GM12878 (cell line): ENCODE results near the gene ECT2. TPM values are rescaled to one million over a fixed set of nuclear protein-coding genes. Genes with fewer than 3 reads are reported as not detected.
A peak's percentile ranks its signal among the peaks of the same experiment; 100 is the strongest.

ENCODE experiments used
- ATAC-seq: fragments of 200-7000 bp; cut with Tn5 transposase; 3 replicates; pipeline ENCODE4 v1.9.1; 2020; ENCODE audit warnings: mild to moderate bottlenecking, moderate library complexity
- BruUV-seq: library from RNA; stranded (reverse); fragments of 400-500 nt; replicated peaks from 2 replicates; lab custom pipeline; 2021; lab: Mats Ljungman, UMichigan
- CTCF ChIA-PET: fragments of 300-600 bp; sonication (Branson Sonifier 250); formaldehyde crosslinking; extraction: SDS; loops from one replicate; lab custom pipeline; 2021; ENCODE audit warnings: inconsistent platforms; lab: Yijun Ruan, JAX
- POLR2A ChIA-PET: fragments of 350-600 bp; formaldehyde crosslinking; extraction: SDS; loops from one replicate; lab custom pipeline; 2021; ENCODE audit warnings: inconsistent platforms; lab: Charles Lee
- RAD21 ChIA-PET: fragments of 300-600 bp; sonication (Branson Sonifier 250); formaldehyde crosslinking; loops from one replicate; lab custom pipeline; 2023; ENCODE audit warnings: antibody characterized with exemption; ENCODE audit not compliant: unreplicated experiment; lab: Charles Lee
- SMC1A ChIA-PET: fragments of 300-600 bp; sonication (Branson Sonifier 250); formaldehyde crosslinking; loops from one replicate; lab custom pipeline; 2023; ENCODE audit not compliant: unreplicated experiment, uncharacterized antibody; lab: Charles Lee
- DNase-seq: peaks from one replicate; pipeline ENCODE4 v3.0.0-alpha.2; 2011; ENCODE audit warnings: low read depth, low spot score
- FAIRE-seq: peaks from 3 replicates; lab custom pipeline; 2011; peaks lifted over from hg19 to GRCh38; lab: Jason Lieb, UNC
- H2AFZ ChIP-seq: 2 replicates; pipeline ENCODE4 v1.6.0; 2011; ENCODE audit warnings: low read depth, low read length, control low read depth; ENCODE audit not compliant: control insufficient read depth
- H3K27ac ChIP-seq: 2 replicates; pipeline ENCODE4 v1.5.1; 2011; ENCODE audit warnings: control low read depth; ENCODE audit not compliant: control insufficient read depth, insufficient read depth
- H3K27me3 ChIP-seq, 2 experiments: replicated peaks in 1 of 2; 2 replicates each; pipeline versions ENCODE4 v1.6.0 to v1.6.1; 2011; ENCODE audit warnings: low read length in 1 of 2; ENCODE audit not compliant: control insufficient read depth in 2 of 2, insufficient read depth in 2 of 2
- H3K36me3 ChIP-seq, 2 experiments: 2 replicates each; pipeline ENCODE4 v1.5.1; 2011; ENCODE audit warnings: low read length in 1 of 2; ENCODE audit not compliant: control insufficient read depth in 2 of 2, insufficient read depth in 2 of 2
- H3K4me1 ChIP-seq: 2 replicates; pipeline ENCODE4 v1.6.1; 2011; ENCODE audit warnings: mild to moderate bottlenecking, low read length, moderate library complexity, mixed read lengths; ENCODE audit not compliant: control insufficient read depth, insufficient read depth
- H3K4me2 ChIP-seq: 2 replicates; pipeline ENCODE4 v1.6.0; 2011; ENCODE audit warnings: control low read depth; ENCODE audit not compliant: control insufficient read depth, insufficient read depth
- H3K4me3 ChIP-seq: fragments of 200-600 bp; sonication (generic); 2 replicates; pipeline ENCODE4 v1.5.1; 2016
- H3K79me2 ChIP-seq: 2 replicates; pipeline ENCODE4 v1.6.0; 2011; ENCODE audit warnings: low read length; ENCODE audit not compliant: control insufficient read depth, insufficient read depth
- H3K9ac ChIP-seq: 2 replicates; pipeline ENCODE4 v1.8.0; 2011; ENCODE audit warnings: low read length, control low read depth, mixed read lengths; ENCODE audit not compliant: control insufficient read depth, insufficient read depth
- H3K9me3 ChIP-seq: replicated peaks from 3 replicates; pipeline ENCODE4 v1.5.1; 2011; ENCODE audit warnings: mild to moderate bottlenecking, low read length; ENCODE audit not compliant: control insufficient read depth, insufficient read depth
- H4K20me1 ChIP-seq: 2 replicates; pipeline ENCODE4 v1.6.0; 2011; ENCODE audit not compliant: control insufficient read depth, insufficient read depth
- CBFB ChIP-seq: IDR thresholded peaks from 2 replicates; pipeline ENCODE4 v1.6.1; 2016; ENCODE audit warnings: antibody characterized with exemption, low read depth
- CHD1 ChIP-seq: IDR thresholded peaks from 2 replicates; pipeline ENCODE4 v1.6.1; 2012; ENCODE audit warnings: low read depth, low read length, improper control_type of control experiment
- STAT3 ChIP-seq: IDR thresholded peaks from 2 replicates; pipeline ENCODE4 v1.6.1; 2011; ENCODE audit warnings: low read depth, low read length, improper control_type of control experiment
- WGBS: methylation state at CpG from one replicate; pipeline ENCODE4 v1.1.6; 2016; ENCODE audit warnings: low lambda C conversion rate; ENCODE audit not compliant: insufficient replicate concordance, insufficient coverage; ENCODE audit errors: missing lambda C conversion rate; 5-methylcytosine and 5-hydroxymethylcytosine counted together
- in situ Hi-C: fragments of 300-500 bp; cut with MboI; formaldehyde crosslinking; loops from 9 replicates; pipeline ENCODE4 v1.14.3; 2018; ENCODE audit warnings: mixed read lengths
- intact Hi-C: fragments of 100-400 bp; cut with micrococcal nuclease; formaldehyde crosslinking; loops from one replicate; pipeline ENCODE4 v1.14.2; 2022; ENCODE audit not compliant: unreplicated experiment
- polyA plus RNA-seq, 11 experiments: library from polyadenylated mRNA; depleted of rRNA in 4 of 11; unstranded in 6 of 11; stranded (reverse) in 5 of 11; fragments of >200 nt; fragmentation: Nextera tagmentation in 4 of 11; fragmentation: Illumina TruSeq in 1 of 11; extraction: Ambion mirVana in 4 of 11; extraction: Trizol in 1 of 11; gene quantifications; 1 replicate in 1 of 11; 2 replicates in 10 of 11; pipeline versions ENCODE4 v1.2.1 to v1.2.3, GENCODE V29; 2011 to 2016; ENCODE audit warnings: inconsistent platforms in 2 of 11, missing spikeins in 2 of 11, low read depth in 1 of 11
- total RNA-seq, 4 experiments: library from RNA; depleted of rRNA in 3 of 4; stranded (reverse); fragments of >200 nt in 3 of 4; fragmentation: Illumina TruSeq in 1 of 4; extraction: Trizol in 1 of 4; gene quantifications; 2 replicates each; pipeline versions ENCODE4 v1.2.1 to v1.2.3, GENCODE V29; 2013 to 2021
- TF ChIP-seq, protein P1 (sequence below): fragments of 450-650 bp; formaldehyde crosslinking; IDR thresholded peaks from 2 replicates; pipeline ENCODE4 v1.5.0; 2022; ENCODE audit warnings: mild to moderate bottlenecking, missing genetic modification characterization

The ECT2 gene
- total and polyA plus RNA-seq, 10 of the 15 experiments (the other 5 are each of a cell fraction or from before 2014, with no cell fraction given): 21.5 to 47.8 (median 38.2) TPM

DNA sequence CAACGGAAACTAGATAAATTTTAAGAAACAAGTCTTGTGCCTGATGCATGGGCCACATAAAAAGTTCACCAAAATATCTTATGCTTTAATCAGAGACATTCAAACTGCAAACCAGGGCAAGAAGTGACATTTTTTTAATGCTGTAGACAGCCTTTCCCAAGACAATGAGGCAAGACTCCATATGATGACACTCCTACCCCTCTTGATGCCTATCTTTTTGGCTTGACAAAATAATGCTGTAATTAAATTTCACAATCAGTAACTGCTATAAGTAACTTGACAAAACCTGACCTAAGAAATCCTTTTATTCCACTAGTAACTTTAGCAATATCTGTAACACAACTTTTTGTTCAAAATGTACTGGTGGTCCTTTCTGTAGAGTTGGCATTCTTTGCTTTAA lies 48.7 kb downstream of the ECT2 start:
- RAD21 ChIA-PET: no interaction called here
- Histone ChIP-seq H4K20me1 (no peaks in the 10 kb centered on the region), H3K4me1 (no peaks in the 10 kb centered on the region), H3K27ac (no peak overlapping the region), H3K79me2 (no peaks in the 10 kb centered on the region), H3K36me3 (peaks cover 0 to 2% of the 10 kb centered on the region in 2 experiments), H3K9me3 (no peaks in the 10 kb centered on the region), H3K27me3 (no peaks in the 10 kb centered on the region), H3K4me3 (no peak overlapping the region), H3K9ac (no peak overlapping the region), H2AFZ (no peak overlapping the region), H3K4me2 (no peak overlapping the region)
- TF ChIP-seq CBFB (no peak), STAT3 (no peak), CHD1 (no peak)
- TF ChIP-seq, protein P1, sequence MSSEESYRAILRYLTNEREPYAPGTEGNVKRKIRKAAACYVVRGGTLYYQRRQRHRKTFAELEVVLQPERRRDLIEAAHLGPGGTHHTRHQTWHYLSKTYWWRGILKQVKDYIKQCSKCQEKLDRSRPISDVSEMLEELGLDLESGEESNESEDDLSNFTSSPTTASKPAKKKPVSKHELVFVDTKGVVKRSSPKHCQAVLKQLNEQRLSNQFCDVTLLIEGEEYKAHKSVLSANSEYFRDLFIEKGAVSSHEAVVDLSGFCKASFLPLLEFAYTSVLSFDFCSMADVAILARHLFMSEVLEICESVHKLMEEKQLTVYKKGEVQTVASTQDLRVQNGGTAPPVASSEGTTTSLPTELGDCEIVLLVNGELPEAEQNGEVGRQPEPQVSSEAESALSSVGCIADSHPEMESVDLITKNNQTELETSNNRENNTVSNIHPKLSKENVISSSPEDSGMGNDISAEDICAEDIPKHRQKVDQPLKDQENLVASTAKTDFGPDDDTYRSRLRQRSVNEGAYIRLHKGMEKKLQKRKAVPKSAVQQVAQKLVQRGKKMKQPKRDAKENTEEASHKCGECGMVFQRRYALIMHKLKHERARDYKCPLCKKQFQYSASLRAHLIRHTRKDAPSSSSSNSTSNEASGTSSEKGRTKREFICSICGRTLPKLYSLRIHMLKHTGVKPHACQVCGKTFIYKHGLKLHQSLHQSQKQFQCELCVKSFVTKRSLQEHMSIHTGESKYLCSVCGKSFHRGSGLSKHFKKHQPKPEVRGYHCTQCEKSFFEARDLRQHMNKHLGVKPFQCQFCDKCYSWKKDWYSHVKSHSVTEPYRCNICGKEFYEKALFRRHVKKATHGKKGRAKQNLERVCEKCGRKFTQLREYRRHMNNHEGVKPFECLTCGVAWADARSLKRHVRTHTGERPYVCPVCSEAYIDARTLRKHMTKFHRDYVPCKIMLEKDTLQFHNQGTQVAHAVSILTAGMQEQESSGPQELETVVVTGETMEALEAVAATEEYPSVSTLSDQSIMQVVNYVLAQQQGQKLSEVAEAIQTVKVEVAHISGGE (CRISPR knock-in tag): no peak
- POLR2A ChIA-PET: no interaction called here
- intact Hi-C loops (no loop called here), in situ Hi-C loops (no loop called here)
- CTCF ChIA-PET: interaction anchor here (2.3 kb wide), 1 partner anchor 10 kb away, joined by 6 read pairs; no protein-coding TSS in a partner anchor
- FAIRE-seq (peak; percentile 56), DNase-seq (no peak), ATAC-seq (no peak)
- no TSS peak for BruUV-seq
- 100% methylated on average over 1 of the region's 1 CpG for WGBS
- SMC1A ChIA-PET: no interaction called here
